GM18498 (cell line): Measurements from ENCODE around the gene RPL35A.
"Not testable (repeated sequence)": the region's sequence is repeated elsewhere in the genome, so short reads cannot be mapped to it uniquely, and the experiment has no call there.

Experiments used
- ATAC-seq: cut with Tn5 transposase; IDR thresholded peaks from one replicate; pipeline ENCODE4 v1.9.1; 2021; ENCODE audit warnings: mild to moderate bottlenecking, moderate library complexity; ENCODE audit not compliant: unreplicated experiment

The RPL35A gene

DNA sequence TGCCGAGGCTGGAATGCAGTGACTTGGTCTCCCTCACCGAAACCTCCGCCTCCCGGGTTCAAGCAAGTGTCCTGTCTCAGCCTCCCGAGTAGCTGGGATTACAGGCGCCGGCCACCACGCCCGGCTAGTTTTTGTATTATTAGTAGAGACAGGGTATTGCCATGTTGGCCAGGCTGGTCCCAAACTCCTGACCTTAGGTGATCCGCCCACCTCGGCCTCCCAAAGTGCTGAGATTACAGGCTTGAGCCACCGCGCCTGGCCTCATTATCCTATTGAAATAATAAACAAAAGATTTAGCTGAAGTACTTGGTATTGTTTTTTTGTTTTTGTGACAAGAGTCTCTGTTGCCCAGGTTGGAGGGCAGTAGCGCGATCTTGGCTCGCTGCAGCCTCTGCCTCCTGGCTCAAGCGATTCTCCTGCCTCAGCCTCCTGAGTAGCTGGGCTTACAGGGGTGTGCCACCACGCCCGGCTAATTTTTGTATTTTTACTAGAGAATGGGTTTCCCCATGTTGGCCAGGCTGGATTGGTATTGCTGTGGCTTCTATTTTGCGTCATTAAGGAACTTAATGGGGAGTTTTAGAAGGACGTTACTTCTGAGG lies 1.5 kb downstream of the RPL35A start:
- no peak for ATAC-seq

DNA sequence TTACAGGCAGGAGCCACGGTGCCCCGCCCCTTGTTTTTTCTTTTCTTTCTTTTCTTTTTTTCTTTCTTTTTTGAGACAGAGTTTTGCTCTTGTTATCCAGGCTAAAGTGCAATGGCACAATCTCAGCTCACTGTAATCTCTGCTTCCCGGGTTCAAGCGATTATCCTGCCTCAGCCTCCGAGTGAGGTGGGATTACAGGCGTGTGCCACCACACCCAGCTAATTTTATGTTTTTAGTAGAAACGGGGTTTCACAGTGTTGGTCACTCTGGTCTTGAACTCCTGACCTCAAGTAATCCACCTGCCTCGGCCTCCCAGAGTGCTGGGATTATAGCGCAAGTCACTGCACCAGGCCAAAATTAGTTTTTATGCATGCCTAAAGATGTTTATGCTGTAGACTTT lies 2.5 kb downstream of the RPL35A start:
- ATAC-seq, result no peak

DNA sequence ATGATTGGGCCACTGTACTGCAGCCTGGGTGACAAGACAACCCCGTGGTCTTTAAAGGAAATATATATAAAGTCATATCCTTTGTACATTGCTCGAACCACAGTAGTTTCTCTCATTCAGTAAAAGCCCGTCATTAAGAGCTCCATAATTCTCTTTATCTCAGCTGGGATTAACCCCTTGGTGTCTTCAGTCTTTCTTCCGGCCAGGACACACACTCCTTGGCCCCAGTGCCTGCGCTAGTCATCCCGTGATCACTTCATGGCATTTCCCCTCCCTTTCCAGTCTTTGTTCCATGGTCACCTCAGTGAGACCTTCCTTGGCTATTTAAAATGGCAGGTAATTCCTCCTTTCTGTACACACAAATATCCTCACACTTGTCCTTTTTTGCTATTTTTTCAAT lies 3.3 kb downstream of the RPL35A start:
- no peak for ATAC-seq

DNA sequence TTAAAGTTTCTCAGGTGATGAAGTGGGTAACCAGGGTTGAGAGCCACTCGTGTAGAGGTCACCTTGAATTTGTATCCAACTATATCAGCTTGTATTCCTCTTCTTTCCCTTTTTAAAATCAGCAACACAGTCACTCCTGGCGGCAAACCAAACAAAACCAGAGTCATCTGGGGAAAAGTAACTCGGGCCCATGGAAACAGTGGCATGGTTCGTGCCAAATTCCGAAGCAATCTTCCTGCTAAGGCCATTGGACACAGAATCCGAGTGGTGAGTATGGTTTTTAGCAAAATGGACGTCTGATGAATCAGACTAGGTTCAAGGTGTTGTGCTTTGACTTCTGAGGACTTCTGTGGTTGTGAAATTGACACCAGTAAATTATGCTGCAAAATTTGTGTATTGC lies 3.9 kb downstream of the RPL35A start:
- no peak for ATAC-seq

DNA sequence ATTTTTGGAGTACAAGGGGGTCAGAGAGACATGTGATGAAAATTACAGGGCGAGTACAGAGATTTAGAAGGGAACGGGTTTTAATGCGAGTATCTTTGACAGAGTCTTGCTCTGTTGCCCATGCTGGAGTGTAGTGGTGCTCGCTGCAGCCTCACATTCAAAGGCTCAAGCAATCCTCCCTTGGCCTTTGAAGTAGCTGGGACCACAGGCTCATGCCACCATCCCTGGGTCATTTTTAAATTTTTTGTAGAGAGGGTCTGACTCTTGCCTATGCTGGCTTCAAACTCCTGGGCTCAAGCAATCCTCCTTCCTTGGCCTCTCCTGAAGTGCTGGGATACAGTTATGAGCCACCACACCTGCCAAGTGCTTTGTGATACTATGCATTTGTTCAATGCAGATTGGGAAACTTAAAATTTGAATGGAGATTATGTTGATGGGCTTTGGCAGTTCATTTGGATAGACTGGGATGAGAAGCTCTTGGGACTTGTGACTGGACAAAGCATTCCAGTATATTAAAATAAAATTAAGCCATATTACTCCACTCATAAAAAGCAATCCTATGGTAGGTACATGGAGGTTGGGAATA lies 6.0 kb downstream of the RPL35A start:
- no peak for ATAC-seq

DNA sequence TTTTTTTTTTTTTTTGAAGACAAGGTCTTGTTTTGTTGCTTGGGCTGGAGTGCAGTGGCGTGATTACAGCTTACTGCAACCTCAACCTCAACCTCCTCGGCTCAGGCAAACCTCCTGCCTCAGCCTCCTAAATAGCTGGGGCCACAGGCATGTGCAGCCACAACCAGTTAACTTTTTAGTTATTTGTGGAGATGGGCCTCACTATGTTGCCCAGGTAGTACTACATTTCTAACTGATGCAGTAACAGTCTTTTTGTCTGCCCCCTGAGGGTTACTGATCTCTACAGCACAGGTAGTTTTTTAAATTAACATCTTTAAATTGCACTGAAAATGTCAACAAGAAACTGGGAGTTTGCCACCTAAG lies 6.6 kb downstream of the RPL35A start:
- no peak for ATAC-seq

DNA sequence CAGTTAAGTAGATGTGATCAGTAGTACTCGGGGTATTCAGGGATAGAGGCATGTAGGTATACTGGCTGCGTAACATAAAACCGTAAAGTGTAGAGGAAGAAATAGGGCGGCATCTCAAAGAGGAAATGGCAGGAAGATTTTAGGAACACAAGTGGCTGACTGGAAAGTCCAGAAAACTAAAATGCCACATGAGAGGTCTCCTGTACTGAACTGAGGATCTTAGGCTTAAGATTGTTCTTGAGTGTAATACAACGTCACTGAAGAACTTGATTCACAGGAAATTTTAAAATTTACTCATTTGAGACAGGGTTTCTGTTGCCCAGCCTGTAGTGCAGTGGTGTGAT lies 7.8 kb downstream of the RPL35A start:
- no peak for ATAC-seq

DNA sequence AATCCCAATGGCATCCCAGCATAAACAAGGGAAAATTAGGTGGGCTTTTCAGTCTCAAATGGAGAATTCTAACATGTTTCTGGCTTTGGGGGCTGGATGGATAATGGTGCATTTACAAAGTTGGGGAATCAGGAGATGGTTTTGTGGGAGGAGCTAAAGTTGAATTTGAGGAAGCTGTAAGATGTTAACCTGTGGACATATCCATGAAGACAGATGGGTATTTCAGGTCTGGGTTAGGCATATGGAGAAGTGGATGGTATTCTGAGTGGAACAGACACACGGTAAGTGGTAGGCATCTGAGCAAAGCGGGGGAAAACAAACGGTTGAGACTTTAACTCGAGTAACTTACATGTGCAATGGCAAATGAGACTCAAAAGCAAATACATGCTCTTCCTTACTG lies 8.4 kb downstream of the RPL35A start:
- ATAC-seq, result no peak

DNA sequence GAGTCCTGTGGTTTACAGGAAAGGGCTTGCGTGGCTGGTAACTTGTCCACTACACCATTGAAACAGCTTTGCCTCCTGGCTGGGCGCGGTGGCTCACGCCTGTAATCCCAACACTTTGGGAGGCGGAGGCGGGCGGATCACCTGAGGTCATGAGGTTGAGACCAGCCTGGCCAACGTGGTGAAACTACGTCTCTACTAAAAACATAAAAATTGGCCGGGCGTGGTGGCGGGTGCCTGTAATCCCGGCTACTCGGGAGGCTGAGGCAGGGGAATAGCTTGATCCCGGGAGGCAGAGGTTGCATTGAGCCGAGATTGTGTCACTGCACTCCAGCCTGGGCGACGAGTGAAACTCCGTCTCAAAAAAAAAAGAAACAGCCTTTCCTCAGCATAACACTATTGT lies 8.9 kb downstream of the RPL35A start:
- ATAC-seq, result not testable (repeated sequence)

DNA sequence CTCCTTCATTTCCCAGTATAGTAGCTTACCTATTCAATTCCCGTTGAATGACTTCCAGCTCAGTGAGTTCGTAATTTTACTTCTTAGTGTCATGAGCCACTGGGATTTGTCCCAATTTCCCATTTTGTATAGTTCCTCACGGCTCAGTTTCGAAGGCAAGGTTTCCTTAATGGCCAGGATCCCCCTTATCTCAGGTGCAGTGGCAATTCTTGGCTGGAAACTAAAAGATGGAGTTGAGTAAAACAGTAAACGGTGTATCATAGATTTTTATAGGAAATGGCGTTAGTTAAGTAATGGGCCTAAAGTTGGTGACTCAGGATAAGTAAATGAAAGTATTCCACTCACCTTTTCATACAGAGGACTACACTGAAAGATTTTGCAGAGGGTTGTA lies 9.5 kb downstream of the RPL35A start:
- no peak for ATAC-seq

DNA sequence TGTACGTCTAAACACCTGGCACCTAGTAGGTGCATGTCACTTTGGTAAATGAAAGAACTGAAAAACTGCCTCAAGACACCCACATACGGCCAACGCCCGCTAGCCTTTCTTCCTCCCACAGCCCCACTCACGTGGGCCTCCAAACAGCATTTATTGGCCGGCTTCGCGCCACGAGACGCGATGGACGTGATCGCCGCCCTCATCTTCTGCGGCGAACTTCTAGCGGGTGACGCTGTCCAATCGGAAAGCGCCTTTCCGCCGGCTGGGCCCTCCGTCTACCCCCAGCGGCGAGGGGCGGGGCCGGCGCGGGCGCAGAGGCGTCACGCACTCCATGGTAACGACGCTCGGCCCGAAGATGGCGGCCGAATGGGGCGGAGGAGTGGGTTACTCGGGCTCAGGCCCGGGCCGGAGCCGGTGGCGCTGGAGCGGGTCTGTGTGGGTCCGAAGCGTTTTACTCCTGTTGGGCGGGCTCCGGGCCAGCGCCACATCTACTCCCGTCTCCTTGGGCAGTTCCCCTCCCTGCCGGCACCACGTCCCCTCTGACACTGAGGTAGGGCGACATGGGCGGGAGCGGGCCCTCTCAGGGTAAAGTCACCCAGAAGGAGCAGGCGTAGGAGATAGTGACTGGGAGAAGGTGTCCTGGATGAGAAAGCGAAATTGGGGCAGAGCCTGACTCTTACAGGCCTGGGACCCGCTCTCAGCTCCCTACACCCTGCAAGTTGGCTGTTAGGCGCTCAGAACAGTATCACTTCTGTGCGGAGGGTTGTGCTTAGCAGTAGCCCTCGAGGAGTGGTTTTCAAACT lies 10.1 kb downstream of the RPL35A start, which contains the start of gene LMLN:
LMLN (plus strand) TSS at position 327 of the 803 bp plus-strand sequence; CDS start at position 356, 29 bp downstream.
- peak; percentile 98 for ATAC-seq

DNA sequence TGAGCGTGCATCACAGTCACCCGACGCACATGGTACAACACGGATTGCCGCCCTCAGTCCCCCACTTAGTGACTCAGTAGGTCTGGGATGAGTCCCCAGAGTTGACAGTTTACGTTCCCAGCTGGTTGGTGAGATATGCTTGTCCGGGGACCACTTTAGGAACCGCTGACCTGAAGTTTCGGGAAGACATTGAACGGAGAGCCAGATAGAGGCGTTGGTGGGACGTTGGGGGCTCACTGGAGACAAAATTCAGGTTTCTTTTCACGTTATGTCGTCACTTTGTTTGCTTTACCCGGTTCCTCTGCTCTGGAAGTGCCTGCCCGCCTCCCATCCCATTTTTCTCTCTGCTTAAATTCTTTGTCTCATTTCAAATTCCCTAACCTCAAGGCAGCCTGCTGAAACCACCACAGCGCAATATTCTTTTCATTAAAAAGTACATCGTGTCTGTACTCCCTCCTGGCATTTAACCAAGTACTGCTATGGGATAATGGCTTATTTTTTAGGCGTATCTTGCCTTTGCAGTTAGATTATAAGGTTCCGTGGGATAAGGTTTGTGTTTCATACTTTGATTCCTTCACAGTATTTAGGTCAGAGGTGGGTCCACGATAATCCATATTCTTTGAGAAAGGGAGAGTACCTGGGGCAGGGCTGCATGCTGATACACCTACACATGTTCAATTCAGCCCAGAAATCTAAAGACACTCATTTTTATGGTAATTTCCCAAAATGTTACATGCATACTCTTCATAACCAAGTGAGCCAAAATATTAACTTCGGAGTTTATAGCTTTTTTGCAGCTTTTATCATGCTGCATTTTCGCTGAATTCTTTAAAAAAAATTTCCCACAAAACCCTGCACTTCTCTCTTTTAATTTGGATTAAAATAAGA lies 10.9 kb downstream of the RPL35A start:
- no peak for ATAC-seq

DNA sequence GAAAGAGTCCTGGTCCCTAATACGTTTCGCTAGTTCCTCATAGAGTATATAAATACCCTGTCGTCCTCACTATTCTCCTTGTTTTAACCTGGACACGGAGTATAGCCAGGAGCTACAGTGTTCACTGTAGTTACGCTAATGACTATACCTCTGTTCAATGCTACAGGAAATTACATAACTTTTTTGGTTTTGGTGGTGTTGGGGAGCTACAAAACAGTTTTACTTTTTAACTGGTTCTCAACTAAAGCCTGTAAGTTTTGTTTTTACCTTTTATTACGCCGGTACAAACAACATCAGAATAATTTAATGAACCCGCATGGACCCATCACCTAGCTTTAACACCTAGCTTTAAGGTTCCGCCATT lies 11.6 kb downstream of the RPL35A start:
- no peak for ATAC-seq

DNA sequence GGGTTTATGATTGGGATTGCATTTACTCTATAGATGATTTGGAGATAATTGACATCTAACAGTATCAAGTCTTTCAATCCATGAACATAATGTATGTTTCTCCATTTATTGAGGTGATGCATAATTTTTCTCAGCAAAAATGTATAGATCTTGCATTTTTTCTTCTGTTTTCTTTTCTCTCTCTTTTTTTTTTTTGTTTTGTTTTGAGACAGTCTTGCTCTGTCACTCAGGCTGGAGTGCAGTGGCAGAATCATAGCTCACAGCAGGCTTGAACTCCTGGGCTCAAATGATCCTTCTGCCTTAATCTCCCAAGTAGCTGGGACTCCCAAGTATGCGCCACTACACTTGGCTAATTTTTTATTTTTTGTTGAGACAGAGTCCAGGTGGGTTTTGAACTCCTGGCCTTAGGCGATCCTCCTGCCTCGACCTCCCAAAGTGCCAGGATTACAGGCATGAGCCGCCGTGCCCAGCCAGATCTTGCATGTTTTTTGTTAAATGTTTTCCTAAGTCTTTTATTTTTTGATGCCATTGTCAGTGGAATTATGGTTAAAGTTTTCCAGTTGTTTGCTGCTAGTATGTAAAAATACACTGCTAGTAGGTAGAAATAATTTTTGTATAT lies 13.1 kb downstream of the RPL35A start:
- no peak for ATAC-seq

DNA sequence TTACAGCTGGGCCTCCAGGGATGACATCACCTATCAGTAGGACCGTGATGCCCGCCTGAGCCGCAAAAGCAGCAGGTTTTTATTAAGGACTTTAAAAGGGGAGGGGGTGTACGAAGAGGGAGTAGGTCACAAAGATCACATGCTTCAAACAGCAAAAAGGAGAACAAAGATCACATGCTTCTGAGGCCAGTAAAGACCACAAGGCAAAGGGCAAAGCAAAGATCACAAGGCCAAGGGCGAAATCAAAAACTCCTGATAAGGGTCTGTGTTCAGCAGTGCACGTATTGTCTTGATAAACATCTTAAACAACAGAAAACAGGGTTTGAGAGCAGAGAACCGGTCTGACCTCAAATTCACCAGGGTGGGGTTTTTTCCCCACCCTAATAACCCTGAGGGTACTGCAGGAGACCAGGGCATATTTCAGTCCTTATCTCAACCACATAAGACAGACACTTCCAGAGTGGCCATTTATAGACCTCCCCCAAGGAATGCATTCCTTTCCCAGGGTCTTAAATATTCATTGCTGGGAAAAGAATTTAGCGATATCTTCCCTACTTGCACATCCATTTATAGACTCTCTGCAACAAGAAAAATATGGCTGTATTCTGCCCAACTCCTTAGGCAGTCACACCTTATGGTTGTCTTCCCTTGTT lies 17.5 kb downstream of the RPL35A start:
- not testable (repeated sequence) for ATAC-seq

DNA sequence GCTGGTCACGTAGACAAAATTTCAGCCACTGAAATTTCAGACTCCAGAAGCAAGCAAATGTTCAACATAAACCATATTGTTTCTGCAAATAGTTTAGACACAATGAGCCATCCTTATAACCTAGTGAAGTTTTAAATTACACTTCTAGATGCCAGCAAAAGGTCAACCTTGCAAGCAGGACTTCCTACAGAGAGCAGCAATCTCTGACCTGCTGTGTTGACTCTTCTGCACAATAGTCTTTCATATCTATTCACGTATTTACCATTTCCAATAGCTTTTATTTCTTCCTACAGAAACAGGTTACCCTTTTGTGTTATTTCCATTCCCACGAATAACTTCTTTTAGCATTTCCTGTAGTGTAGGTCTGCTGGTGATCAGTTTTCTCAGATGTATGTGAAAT lies 20.6 kb downstream of the RPL35A start:
- ATAC-seq, result no peak

DNA sequence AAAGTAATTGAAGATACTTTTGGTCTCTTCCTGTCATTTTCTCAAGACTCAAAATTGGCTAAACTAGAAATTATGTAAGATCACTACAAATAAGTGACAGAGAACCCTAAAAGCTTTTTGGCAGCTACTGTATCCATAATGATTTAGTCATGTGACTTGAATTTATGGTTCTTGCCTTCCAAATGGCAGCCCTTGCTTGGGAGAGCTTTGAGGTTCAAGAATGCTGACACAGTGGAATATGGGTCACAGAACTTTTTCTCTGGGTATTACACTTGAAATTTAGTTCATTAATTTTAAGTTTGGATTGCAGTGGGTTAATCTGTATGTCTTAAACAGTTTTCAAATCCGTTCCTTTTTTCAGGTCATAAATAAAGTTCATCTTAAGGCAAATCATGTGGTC lies 24.0 kb downstream of the RPL35A start:
- ATAC-seq, result no peak

DNA sequence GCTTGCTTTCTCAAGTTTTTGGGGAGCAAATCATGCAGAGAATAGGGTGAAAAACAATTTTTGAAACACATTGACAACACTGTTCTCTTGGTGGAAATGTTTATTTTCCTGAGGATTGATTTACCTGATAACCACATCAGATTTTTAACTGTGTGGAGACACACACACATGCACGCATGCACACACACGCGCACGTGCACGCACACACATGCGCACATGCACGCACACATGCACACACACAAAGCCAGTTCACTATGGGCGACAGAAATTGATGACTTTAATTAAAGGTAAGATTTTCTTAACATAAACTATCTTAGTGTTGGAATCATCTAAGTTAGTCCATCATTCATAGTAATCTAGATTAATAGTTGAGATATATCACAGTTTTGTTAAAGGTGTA lies 25.3 kb downstream of the RPL35A start:
- ATAC-seq, result no peak

DNA sequence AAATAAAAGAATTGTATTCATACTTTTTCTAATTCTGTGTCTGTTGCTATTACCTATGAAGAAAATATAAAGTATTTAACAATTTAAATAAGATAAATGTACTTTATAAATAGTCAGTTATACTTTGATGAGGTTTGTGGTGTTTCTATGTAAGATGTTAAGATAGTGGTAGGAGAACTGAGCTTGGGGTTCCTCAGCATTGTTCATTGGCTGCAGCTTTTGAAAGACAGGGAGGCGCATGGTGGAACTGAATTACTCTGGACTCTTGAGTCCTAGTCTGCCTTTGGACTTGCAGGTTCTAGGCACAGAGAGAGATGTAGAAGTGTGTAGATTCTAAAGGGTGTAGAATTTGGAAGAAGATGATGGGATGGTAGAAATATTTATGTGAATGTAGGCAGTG lies 33.1 kb downstream of the RPL35A start:
- no peak for ATAC-seq

DNA sequence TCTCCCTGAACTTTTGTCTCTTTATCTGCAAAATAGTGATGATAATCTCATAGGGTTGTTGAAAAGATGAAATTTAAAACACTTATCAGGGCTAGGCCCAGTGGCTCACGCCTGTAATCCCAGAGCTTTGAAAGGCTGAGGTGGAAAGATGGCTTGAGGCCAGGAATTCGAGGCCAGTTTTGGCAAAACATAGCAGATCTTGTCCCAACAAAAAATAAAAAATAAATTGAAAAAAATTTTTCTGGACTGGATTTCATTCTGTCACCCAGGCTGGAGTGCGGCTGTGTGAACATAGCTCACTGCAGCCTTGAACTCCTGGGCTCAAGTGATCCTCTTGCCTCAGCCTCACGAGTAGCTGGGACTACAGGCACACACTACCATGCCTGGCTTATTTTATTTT lies 39.7 kb downstream of the RPL35A start:
- no peak for ATAC-seq

DNA sequence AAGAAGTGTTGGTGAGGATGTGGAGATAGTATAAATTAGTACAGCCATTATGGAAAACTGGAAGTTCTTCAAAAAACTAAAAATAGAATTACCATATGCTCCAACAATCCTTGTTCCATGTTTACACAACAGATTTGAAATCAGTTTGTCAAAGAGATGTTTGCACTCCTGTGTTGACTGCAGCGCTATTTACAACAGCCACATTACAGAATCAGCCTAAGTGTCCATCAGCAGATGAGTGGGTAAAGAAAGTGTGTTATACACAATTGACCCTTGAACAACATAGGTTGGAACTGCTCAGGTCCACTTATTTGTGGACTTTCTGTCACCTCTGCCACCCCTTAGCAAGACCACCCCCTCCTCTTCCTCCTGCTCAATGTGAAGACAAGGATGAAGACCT lies 44.7 kb downstream of the RPL35A start:
- no peak for ATAC-seq
